CD14-positive monocyte (primary cell): Measurements from ENCODE around the gene INPP5E. TPM values are rescaled to one million over a fixed set of nuclear protein-coding genes. Genes with fewer than 3 reads are reported as not detected.
A peak's percentile ranks its signal among the peaks of the same experiment; 100 is the strongest.

Source experiments
- DNase-seq, 3 donors: peaks; one replicate each; pipeline ENCODE4 v3.0.0-alpha.2; 2011 to 2022
- H2AFZ ChIP-seq: 2 replicates; pipeline ENCODE4 v1.6.0; 2012; ENCODE audit warnings: mild to moderate bottlenecking, low read depth, low read length, inconsistent platforms; ENCODE audit not compliant: insufficient read depth, poor library complexity, severe bottlenecking
- H3K27ac ChIP-seq, 2 donors: 1 replicate in 1 of 2; 2 replicates in 1 of 2; pipeline ENCODE4 v1.5.1; 2012 to 2013; ENCODE audit warnings: low read length in 2 of 2, control low read depth in 1 of 2, inconsistent platforms in 1 of 2, low read depth in 1 of 2, mild to moderate bottlenecking in 1 of 2
- H3K27me3 ChIP-seq, 2 donors: one replicate each; pipeline versions ENCODE4 v1.6.0 to v1.6.1; 2011 to 2013; ENCODE audit warnings: low read length in 2 of 2; ENCODE audit not compliant: control insufficient read depth in 2 of 2, insufficient read depth in 2 of 2
- H3K36me3 ChIP-seq, 2 donors: replicated peaks in 1 of 2; 1 replicate in 1 of 2; 2 replicates in 1 of 2; pipeline versions ENCODE4 v1.5.1 to v1.6.1; 2012 to 2013; ENCODE audit warnings: low read length in 2 of 2, control low read depth in 1 of 2, inconsistent platforms in 1 of 2, mild to moderate bottlenecking in 1 of 2; ENCODE audit not compliant: insufficient read depth in 2 of 2, control insufficient read depth in 1 of 2
- H3K4me1 ChIP-seq, 2 donors: 1 replicate in 1 of 2; 2 replicates in 1 of 2; pipeline versions ENCODE4 v1.5.1 to v1.6.1; 2012 to 2013; ENCODE audit warnings: low read length in 2 of 2, control low read depth in 1 of 2, inconsistent platforms in 1 of 2, mild to moderate bottlenecking in 1 of 2, moderate library complexity in 1 of 2; ENCODE audit not compliant: insufficient read depth in 2 of 2, control insufficient read depth in 1 of 2
- H3K4me2 ChIP-seq: replicated peaks from 2 replicates; pipeline ENCODE3; 2012; ENCODE audit warnings: low read length, moderate library complexity, mild to moderate bottlenecking; ENCODE audit not compliant: poor library complexity, severe bottlenecking; ENCODE audit errors: extremely low read depth
- H3K4me3 ChIP-seq, 3 experiments: fragments of 200-600 bp in 1 of 3; sonication (generic) in 1 of 3; replicated peaks in 1 of 3; 1 replicate in 2 of 3; 2 replicates in 1 of 3; pipeline ENCODE4 v1.5.1; 2011 to 2013; ENCODE audit warnings: low read length in 3 of 3, mild to moderate bottlenecking in 3 of 3, control low read depth in 2 of 3, low read depth in 2 of 3, inconsistent platforms in 1 of 3, moderate library complexity in 1 of 3
- H3K79me2 ChIP-seq: 2 replicates; pipeline ENCODE4 v1.6.0; 2012; ENCODE audit warnings: mild to moderate bottlenecking, control low read depth, inconsistent platforms, low read length, moderate library complexity; ENCODE audit not compliant: insufficient read depth
- H3K9ac ChIP-seq: 2 replicates; pipeline ENCODE4 v1.6.0; 2017; ENCODE audit warnings: low read length, mild to moderate bottlenecking; ENCODE audit not compliant: insufficient read depth, poor library complexity, severe bottlenecking
- H3K9me3 ChIP-seq, 2 donors: replicated peaks in 1 of 2; 1 replicate in 1 of 2; 2 replicates in 1 of 2; pipeline versions ENCODE4 v1.5.1 to v1.6.1; 2012 to 2013; ENCODE audit warnings: low read length in 2 of 2, control low read depth in 1 of 2; ENCODE audit not compliant: control insufficient read depth in 1 of 2, insufficient read depth in 1 of 2
- H4K20me1 ChIP-seq: 2 replicates; pipeline ENCODE4 v1.6.0; 2012; ENCODE audit warnings: mild to moderate bottlenecking, low read length, control low read depth, moderate library complexity; ENCODE audit not compliant: insufficient read depth
- H3K27ac Mint-ChIP-seq, 7 donors: one replicate each; pipeline ENCODE4 v1.8.0; 2020; ENCODE audit warnings: mild to moderate bottlenecking in 7 of 7, mixed read lengths in 7 of 7, moderate library complexity in 6 of 7, inconsistent platforms in 2 of 7
- H3K27me3 Mint-ChIP-seq, 3 donors: one replicate each; pipeline ENCODE4 v1.8.0; 2021 to 2022; ENCODE audit warnings: low read depth in 3 of 3, mild to moderate bottlenecking in 3 of 3, mixed read lengths in 3 of 3, moderate library complexity in 3 of 3, inconsistent platforms in 1 of 3
- H3K36me3 Mint-ChIP-seq, 2 donors: one replicate each; pipeline ENCODE4 v1.8.0; 2020; ENCODE audit warnings: mixed read lengths in 2 of 2, inconsistent platforms in 1 of 2, mild to moderate bottlenecking in 1 of 2
- H3K4me1 Mint-ChIP-seq: one replicate; pipeline ENCODE4 v1.8.0; 2020; ENCODE audit warnings: mild to moderate bottlenecking, mixed read lengths
- H3K4me3 Mint-ChIP-seq, 2 donors: one replicate each; pipeline ENCODE4 v1.8.0; 2020; ENCODE audit warnings: mild to moderate bottlenecking in 2 of 2, mixed read lengths in 2 of 2, moderate library complexity in 1 of 2
- H3K9me3 Mint-ChIP-seq, 7 donors: one replicate each; pipeline ENCODE4 v1.8.0; 2020 to 2022; ENCODE audit warnings: mixed read lengths in 7 of 7, mild to moderate bottlenecking in 6 of 7, moderate library complexity in 6 of 7, inconsistent platforms in 2 of 7
- CTCF ChIP-seq: fragments of 200-600 bp; IDR thresholded peaks from one replicate; pipeline ENCODE4 v1.8.0; 2022; ENCODE audit warnings: antibody characterized with exemption, mild to moderate bottlenecking
- WGBS: methylation state at CpG from one replicate; pipeline ENCODE4 v1.1.5; 2013; ENCODE audit warnings: missing lambda C conversion rate; ENCODE audit not compliant: insufficient coverage; 5-methylcytosine and 5-hydroxymethylcytosine counted together
- intact Hi-C, 2 donors: fragments of 100-400 bp; cut with micrococcal nuclease; formaldehyde crosslinking; loops; one replicate each; pipeline versions ENCODE4 v1.15.0 to v1.15.1; 2023
- polyA plus RNA-seq, 3 donors: library from polyadenylated mRNA; depleted of rRNA in 1 of 3; unstranded in 2 of 3; stranded (reverse) in 1 of 3; fragments of 300-500 nt in 2 of 3; fragments of >200 nt in 1 of 3; fragmentation: Illumina TruSeq in 2 of 3; gene quantifications; 1 replicate in 2 of 3; 2 replicates in 1 of 3; pipeline ENCODE4 v1.2.3, GENCODE V29; 2012 to 2021

Gene INPP5E
- polyA plus RNA-seq, 3 donors, result 1.0 to 8.0 (median 1.0) TPM

- intact Hi-C loops, result loop anchor here in 1 of 2 donors (2.0 to 10.0 kb wide), 3 partner anchors 118 to 308 kb away; partner anchors contain the start of genes DNLZ and TMEM141
- Histone ChIP-seq H3K4me2 (peak within 1 kb of the TSS; percentile 88), H4K20me1 (peaks cover 57% of the 10 kb centered on the region), H3K79me2 (peaks cover 48% of the 10 kb centered on the region), H3K9ac (peak within 1 kb of the TSS; percentile 99), H3K27ac (peak within 1 kb of the TSS; percentile 98), H3K4me3 (peak within 1 kb of the TSS; percentile 75 to 93 (median 92)), H3K9me3 (no peaks in the 10 kb centered on the region), H3K4me1 (peaks cover 26 to 39% of the 10 kb centered on the region in 2 donors), H3K27me3 (peaks cover 0 to 2% of the 10 kb centered on the region in 2 donors), H3K36me3 (peaks cover 7 to 24% of the 10 kb centered on the region in 2 donors), H2AFZ (peak within 1 kb of the TSS; percentile 54)
- H3K4me3 Mint-ChIP-seq, result peak within 1 kb of the TSS; percentile 92 to 96
- H3K27ac Mint-ChIP-seq, result peak within 1 kb of the TSS; percentile 97 to 99 (median 99)
- H3K27me3 Mint-ChIP-seq, result peaks cover 0 to 7% (median 6%) of the 10 kb centered on the region in 3 donors
- DNase-seq, result peak; percentile 96 to 99 (median 99)
- peaks cover 15% of the 10 kb centered on the region for H3K4me1 Mint-ChIP-seq
- no peak for TF ChIP-seq CTCF
- H3K9me3 Mint-ChIP-seq, result no peaks in the 10 kb centered on the region
- WGBS, result under 1% methylated on average over 76 of the region's 109 CpGs
- peaks cover 11 to 23% of the 10 kb centered on the region in 2 donors for H3K36me3 Mint-ChIP-seq
These were observed 43.3 kb upstream of the INPP5E start, which contains the start of gene SEC16A for GRCh38 chr9:136482793-136483588. Gene SEC16A (minus strand): TSS chr9:136483040. CDS start chr9:136477615, 5,425 bp downstream.

- Histone ChIP-seq H3K4me2 (peak overlapping the region; percentile 81), H3K36me3 (peaks cover 14 to 32% of the 10 kb centered on the region in 2 donors), H3K79me2 (peaks cover 56% of the 10 kb centered on the region), H3K27me3 (peaks cover 0 to under 1% of the 10 kb centered on the region in 2 donors), H3K9me3 (no peaks in the 10 kb centered on the region), H3K9ac (peak overlapping the region; percentile 99), H4K20me1 (peaks cover 65% of the 10 kb centered on the region), H3K4me1 (peaks cover 26 to 39% of the 10 kb centered on the region in 2 donors), H3K4me3 (peak overlapping the region; percentile 75 to 93 (median 92)), H3K27ac (peak overlapping the region; percentile 72 to 98), H2AFZ (peak overlapping the region; percentile 54)
- peak; percentile 42 to 61 (median 61) for DNase-seq
- under 1% methylated on average over 35 of the region's 39 CpGs for WGBS
- Mint-ChIP-seq H3K9me3 (no peaks in the 10 kb centered on the region), H3K27me3 (peaks cover 0 to 3% (median 0%) of the 10 kb centered on the region in 3 donors), H3K36me3 (peaks cover 17 to 31% of the 10 kb centered on the region in 2 donors), H3K4me1 (peaks cover 15% of the 10 kb centered on the region), H3K27ac (peak overlapping the region; percentile 92 to 97 (median 95)), H3K4me3 (peak overlapping the region; percentile 84 to 92)
- TF ChIP-seq CTCF, result no peak
- intact Hi-C loops, result loop anchor here in 1 of 2 donors (2.0 to 10.0 kb wide), 3 partner anchors 117 to 309 kb away; partner anchors contain the start of genes DNLZ and TMEM141
These were observed 42.6 kb upstream of the INPP5E start for GRCh38 chr9:136482046-136482792.
